Measurements from ENCODE around the gene COL10A1. TPM values are rescaled to one million over a fixed set of nuclear protein-coding genes. Genes with fewer than 3 reads are reported as not detected.

The COL10A1 gene
- total and polyA plus RNA-seq, 2 experiments from 2014 or later, result 0.28 to 0.31 TPM

DNA sequence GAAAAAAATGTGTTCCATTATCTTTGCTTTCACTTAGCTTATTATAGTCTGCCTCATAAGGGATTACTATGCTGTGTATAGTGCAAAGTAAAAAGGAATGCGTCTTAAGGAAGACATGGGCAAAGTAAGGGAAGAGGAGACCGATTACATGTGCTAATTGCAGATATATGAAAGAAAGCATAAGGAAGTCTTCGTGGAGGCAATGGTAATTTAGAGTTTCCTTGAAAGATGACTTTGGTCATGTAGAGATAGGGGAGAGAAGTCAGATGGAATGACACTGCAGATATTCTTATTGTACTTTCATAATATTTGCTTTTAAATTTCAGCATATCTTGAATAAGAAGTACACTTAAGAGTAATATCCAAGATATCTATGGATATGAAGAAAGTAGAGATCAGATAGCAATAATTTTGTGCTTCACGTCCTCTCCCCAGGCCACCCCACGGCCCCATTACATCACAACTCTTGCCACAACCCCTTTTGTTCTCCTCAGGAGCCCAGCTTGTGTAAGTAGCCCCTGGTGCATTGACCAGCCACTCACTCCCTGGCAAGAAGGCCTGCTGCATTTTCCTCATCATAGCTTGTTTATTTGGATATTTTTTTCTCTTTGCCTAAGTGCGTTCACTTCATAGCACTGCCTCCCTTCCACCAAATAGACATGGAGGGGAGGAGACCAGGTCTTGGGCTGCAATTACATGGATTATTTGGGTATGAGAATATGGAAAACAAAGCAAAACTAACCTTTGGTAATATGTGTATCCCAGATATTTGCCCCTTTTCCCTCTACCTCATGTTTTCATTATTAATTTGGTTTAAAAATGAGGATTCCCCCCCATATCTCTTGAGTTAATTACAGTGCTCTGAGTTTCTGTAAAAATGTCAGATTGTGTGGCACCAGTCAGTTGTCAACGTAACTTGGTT, 30.7 kb upstream of the COL10A1 start:
- Mint-ChIP-seq H3K4me3 (no peak overlapping the region), H3K27me3 (ENCODE audit: insufficient read depth, low read depth, poor library complexity) (peaks cover 1% of the 10 kb centered on the region), H3K36me3 (ENCODE audit: low read depth) (peaks cover 10% of the 10 kb centered on the region; the same call in 2 of the 3 replicates), H3K4me1 (peaks cover 31% of the 10 kb centered on the region), H3K27ac (peak overlapping the region; percentile 38), H3K9me3 (peaks cover 5% of the 10 kb centered on the region; the same call in 1 of the 3 replicates)
- Histone ChIP-seq H3K4me3 (no peak overlapping the region), H4K20me1 (replicated peaks; ENCODE audit: insufficient read depth) (no peaks in the 10 kb centered on the region), H2AFZ (no peak overlapping the region), H3F3A (replicated peaks; ENCODE audit: low read depth) (no peaks in the 10 kb centered on the region), H3K4me1 (ENCODE audit: insufficient read depth) (peaks cover 15% of the 10 kb centered on the region), H3K4me2 (no peak overlapping the region), H3K27ac (ENCODE audit: low read depth) (no peak overlapping the region), H3K36me3 (ENCODE audit: insufficient read depth) (0 out of 2 replicates have a peak, but pooled peaks cover 6% of the 10 kb centered on the region), H3K79me2 (replicated peaks; ENCODE audit: insufficient read depth) (no peaks in the 10 kb centered on the region), H3K27me3 (ENCODE audit: insufficient read depth) (no peaks in the 10 kb centered on the region), H3K9me2 (ENCODE audit: insufficient read depth) (no peaks in the 10 kb centered on the region)
- ATAC-seq (no peak), DNase-seq (ENCODE audit: low spot score) (no peak)
- TF ChIP-seq ZNF462 (CRISPR knock-in tag; IDR thresholded peaks at IDR 0.05), result no peak
- TF ChIP-seq EZH2 (IDR thresholded peaks at IDR 0.05; ENCODE audit: low read depth, unreplicated experiment), result no peak
- no peak for TF ChIP-seq CREB1 (CRISPR knock-in tag; IDR thresholded peaks at IDR 0.05; ENCODE audit: low read depth)

GRCh38 chr6:116154887-116155286, 29.0 kb upstream of the COL10A1 start:
- Histone ChIP-seq H3K4me3 (no peak overlapping the region), H4K20me1 (replicated peaks; ENCODE audit: insufficient read depth) (no peaks in the 10 kb centered on the region), H3K27me3 (ENCODE audit: insufficient read depth) (no peaks in the 10 kb centered on the region), H3K4me2 (no peak overlapping the region), H3K4me1 (ENCODE audit: insufficient read depth) (peaks cover 15% of the 10 kb centered on the region), H3F3A (replicated peaks; ENCODE audit: low read depth) (no peaks in the 10 kb centered on the region), H2AFZ (no peak overlapping the region), H3K9me2 (ENCODE audit: insufficient read depth) (no peaks in the 10 kb centered on the region), H3K36me3 (ENCODE audit: insufficient read depth) (no peaks in the 10 kb centered on the region), H3K27ac (ENCODE audit: low read depth) (no peak overlapping the region), H3K79me2 (replicated peaks; ENCODE audit: insufficient read depth) (no peaks in the 10 kb centered on the region)
- Mint-ChIP-seq H3K27ac (no peak overlapping the region), H3K4me3 (no peak overlapping the region), H3K27me3 (ENCODE audit: insufficient read depth, low read depth, poor library complexity) (peaks cover 1% of the 10 kb centered on the region), H3K36me3 (ENCODE audit: low read depth) (peaks cover 4% of the 10 kb centered on the region; the same call in 1 of the 3 replicates), H3K4me1 (peaks cover 32% of the 10 kb centered on the region), H3K9me3 (no peaks in the 10 kb centered on the region)
- TF ChIP-seq STAT1 (IDR thresholded peaks at IDR 0.05; ENCODE audit: unreplicated experiment) (no peak), EZH2 (IDR thresholded peaks at IDR 0.05; ENCODE audit: low read depth, unreplicated experiment) (no peak), POLR2AphosphoS5 (IDR thresholded peaks at IDR 0.05; ENCODE audit: low read depth) (no peak)
- no peak for ATAC-seq
- no peak for DNase-seq (ENCODE audit: low spot score)

Data from GM23338 (cell line).